NK-92 (cell line): ENCODE data around the gene ANAPC5.
"Not testable (repeated sequence)": the region's sequence is repeated elsewhere in the genome, so short reads cannot be mapped to it uniquely, and the experiment has no call there.

Experiments
- DNase-seq: peaks from one replicate; lab custom pipeline; 2025; ENCODE audit not compliant: unreplicated experiment; lab: John Stamatoyannopoulos, UW

The ANAPC5 gene

DNA sequence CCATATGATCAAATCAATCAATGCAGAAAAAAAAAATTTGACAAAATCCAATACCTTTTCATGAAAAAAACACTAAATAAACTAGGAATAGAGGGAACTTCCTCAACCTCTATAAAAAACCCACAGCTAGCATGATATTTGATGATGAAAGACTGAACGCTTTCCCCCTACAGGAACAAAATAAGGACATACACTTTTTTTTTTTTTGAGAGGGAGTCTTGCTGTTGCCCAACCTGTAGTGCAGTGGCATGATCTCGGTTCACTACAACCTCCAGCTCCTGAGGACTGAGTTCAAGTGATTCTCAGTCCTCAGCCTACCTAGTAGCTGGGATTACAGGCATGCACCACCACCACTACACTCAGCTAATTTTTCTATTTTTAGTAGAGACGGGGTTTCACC is 37.8 kb downstream of the ANAPC5 start:
- no peak for DNase-seq

DNA sequence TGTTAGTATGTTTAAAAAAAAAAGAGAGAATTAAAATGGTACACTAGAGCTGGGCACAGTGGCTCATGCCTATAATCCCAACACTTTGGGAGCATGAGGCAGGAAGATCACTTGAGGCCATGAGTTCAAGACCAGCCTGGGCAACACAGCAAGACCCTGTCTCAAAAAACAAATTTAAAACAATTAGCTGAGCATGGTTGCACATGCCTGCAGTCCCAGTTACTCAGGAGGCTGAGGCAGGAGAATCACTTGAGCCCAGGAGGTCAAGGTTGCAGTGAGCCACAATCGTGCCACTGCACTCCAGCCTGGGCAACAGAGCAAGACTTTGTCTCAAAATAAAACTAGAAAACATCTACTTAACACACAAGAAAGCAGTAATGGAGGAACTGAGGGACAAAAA is 42.0 kb downstream of the ANAPC5 start:
- DNase-seq = not testable (repeated sequence)

DNA sequence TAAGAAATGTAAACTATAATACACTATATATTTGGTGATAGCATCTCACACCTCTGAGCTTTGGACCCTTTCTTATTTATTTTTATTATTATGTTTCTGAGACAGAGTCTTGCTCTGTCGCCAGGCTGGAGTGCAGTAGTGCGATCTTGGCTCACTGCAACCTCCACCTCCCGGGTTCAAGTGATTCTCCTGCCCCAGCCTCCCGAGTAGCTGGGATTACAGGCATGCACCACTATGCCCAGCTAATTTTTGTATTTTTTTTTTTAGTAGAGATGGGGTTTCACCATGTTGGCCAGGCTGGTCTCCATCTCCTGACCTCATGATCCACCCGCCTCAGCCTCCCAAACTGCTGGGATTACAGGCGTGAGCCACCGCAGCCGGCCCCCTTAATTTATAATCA is 44.8 kb downstream of the ANAPC5 start:
- DNase-seq = not testable (repeated sequence)

DNA sequence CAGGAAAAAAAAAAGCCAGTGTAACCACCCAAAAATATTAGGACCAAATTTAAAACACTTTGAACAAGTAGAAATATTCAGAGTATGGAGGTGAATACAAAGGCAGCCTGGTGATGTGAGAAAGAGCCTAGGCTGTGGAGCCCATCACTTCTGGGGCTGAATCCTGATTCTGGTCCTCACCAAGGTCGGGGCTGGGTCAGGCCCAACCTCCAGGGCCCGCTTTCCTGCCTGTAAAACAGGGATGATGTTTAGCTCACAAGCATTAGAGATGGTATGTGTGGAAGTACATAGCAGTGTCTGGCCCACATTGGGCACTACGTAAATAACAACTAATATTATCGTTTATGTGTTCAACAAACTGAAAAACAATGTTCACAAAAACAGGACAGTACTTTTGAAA is 47.9 kb downstream of the ANAPC5 start:
- DNase-seq = no peak

DNA sequence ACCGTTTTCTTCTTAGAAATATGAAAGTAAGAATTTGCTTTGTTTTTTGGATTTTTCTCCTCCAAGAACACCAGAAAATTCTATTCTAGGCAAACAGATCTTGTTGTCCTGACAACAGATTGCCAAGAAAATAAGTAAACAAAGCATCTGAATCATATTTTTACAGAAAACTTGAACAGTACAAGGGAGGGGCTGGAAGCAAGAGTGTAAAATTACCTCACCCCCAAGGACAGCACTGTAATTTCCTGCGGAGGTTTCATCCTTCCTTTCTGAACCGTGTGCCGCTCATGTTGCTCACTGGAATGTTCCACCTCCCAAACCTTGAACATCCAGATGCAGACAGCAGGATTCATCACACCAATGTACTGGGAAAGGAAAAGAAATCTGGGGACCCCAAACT is 50.3 kb downstream of the ANAPC5 start:
- DNase-seq = no peak

DNA sequence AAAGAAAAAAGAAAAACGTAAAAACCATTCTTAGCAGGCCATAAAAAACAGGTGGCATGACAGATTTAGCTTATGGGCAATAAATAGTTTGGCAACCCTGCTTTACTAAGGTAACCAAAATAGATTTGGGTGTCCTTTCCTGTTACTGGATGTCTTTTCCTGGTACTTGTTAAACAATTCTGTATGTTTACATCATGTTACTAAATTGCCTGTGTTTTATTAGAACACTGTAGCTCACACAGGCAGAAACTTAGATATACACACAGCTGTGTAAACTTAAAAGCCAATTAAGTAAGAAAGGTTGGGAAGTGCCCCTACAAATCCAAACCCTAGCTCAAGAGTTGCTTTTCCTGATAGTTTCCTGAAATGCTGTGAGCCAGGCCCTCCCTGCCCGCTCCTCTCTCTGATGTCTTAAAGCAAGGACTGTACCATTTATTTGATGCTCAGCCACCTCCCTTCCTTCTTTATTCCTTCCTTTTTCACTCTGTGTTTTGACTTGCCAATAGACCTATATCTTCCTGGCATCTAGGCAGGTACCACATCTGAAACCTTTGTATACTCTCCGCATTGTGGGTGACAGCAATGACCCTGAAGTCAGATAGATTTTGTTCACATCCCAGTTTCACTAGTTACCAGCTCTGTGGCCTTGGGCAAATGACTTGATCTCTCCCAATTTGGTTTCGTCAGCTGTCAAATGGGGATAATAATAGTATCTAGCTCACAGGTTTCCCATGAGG is 52.0 kb downstream of the ANAPC5 start:
- no peak for DNase-seq

DNA sequence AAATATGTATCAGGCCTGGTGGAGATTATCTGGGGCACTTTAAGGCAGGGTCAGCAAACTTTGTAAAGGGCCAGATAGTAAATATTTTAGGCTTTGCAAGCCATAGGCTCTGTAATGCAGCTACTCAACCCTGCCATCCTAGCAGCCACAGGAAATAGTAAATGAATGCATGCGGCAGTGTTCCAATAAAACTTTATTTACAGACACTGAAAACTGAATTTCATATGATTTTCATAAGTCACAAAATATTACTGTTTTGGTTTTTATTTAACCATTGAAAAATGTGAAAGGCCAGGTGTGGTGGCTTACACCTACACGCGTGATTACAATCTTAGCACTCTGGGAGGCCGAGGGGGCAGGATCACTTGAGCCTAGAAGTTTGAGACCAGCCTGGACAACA is 52.5 kb downstream of the ANAPC5 start:
- no peak for DNase-seq

DNA sequence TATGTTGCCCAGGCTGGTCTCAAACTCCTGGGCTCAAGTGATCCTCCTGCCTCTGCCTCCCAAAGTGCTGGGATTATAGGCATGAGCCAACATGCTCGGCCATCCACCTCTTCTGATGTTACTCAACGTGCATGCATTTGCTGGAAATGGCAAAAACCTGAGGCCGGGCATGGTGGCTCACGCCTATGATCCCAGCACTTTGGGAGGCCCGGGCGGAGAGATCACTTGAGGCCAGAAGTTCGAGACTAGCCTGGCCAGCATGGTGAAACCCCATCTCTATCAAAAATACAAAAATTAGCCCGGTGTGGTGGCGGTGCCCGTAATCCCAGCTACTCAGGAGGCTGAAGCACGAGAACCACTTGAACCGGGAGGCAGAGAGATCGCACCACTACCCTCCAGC is 53.8 kb downstream of the ANAPC5 start:
- DNase-seq = not testable (repeated sequence)

DNA sequence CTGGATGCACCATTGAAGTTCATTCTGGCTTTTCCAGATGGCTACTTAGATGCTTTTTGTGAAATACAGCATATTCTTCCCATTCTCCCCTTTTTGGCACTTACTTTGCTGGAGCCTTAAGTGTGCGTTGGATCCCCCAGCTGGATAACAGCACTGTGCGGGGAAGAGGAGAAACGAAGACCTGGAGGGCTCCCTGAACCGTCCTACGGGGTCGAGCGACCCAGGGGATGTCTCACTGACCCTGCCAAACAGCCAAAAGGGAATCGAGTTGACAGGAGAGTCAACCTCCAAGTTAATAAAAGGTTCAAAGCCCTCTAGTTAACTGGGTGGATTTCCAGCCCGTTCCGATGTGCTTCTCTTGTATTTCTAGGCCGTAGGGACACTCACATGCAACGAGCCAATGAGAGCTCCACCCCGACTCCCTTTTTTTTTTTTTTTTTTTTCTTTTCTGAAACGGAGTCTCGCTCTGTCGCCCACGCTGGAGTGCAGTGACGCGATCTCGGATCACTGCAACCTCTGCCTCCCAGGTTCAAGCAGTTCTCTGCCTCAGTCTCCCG is 54.7 kb downstream of the ANAPC5 start:
- DNase-seq = no peak

DNA sequence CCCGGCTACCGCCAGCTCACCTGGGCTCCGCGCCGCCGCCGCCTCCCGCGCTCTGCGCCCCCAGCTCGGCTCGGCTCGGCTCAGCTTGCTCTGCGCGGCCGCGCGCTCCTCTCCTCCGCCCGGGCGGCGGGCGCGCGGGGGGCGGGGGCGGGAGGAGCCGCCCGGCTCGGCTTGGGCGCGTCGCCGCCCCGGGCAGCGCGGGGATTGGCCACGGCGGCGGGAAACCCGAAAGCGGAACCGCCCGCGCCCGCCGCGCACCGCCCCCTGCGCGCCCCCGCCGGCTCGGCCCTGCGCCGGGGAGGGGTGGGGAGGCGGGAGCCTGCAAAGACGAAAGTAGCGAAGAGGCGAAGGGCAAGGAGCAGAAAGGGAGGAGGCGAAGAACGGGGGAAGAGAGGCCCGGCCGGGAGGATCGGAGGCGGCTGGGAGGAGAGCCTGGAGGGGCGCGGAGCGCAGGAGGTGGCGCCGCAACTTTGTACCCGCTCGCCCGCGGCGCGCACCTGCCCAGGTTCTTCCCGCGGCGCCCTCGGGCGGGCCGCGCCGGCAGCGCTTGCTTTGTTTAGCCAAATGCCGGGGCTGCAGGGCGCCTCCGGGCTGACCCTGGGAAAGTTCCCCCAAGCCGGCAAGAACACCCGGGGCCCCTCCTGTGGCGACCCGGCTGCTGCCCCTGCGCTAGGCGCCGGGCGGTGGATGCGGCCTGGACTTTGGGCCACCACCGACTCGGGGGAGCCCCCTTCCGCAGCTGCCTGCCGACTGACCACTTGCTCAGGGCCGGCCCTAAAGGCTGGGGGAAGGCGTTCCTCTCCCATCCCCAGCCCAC is 55.4 kb downstream of the ANAPC5 start, which contains the start of gene CAMKK2:
CAMKK2 (minus strand) TSS at position 92 of the 817 bp plus-strand sequence. CDS start 22,183 bp downstream, outside the sequence.
- DNase-seq = no peak

DNA sequence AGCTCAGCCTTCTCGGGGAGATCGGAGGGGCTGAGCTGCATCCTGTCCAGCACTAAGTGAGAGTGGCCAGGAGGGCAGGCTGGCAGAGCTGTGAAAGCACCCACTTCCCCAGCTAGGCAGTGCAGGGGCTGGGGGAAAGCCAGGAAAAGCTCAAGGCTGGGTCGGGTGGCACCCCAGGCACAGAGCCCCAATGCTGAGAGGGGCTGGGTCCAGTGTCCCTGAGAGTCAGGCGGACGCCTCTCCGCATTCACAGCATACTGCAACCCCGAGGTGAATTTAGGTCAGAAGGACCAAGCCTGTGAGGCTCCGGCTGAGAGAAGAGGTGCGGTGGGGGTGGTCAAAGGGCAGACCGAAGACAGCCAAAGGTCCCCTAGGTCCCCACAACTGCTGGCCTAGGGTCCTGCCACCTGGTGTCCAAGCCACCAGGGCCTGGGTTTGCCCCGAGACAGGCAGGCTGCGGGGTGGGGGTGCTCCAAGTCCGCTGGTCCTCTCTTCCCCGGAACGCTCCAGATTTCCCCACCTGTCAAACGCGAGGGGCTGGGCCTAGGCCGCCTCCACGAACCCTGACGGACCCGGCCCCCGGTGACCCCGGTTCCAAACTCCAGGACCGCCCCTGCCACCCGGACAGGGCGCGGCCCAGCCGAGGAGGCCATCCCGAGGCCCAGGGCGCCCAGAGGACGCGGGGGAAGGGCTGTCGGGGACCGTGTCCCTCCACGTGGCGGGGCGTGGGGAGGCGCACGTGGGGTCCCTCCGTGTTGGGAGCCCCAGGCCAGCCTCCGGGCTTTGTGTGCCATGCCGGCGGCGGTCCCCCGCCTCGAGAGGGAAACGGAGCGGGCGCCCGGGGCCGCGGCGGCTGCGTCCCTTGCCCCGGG is 56.2 kb downstream of the ANAPC5 start:
- no peak for DNase-seq

DNA sequence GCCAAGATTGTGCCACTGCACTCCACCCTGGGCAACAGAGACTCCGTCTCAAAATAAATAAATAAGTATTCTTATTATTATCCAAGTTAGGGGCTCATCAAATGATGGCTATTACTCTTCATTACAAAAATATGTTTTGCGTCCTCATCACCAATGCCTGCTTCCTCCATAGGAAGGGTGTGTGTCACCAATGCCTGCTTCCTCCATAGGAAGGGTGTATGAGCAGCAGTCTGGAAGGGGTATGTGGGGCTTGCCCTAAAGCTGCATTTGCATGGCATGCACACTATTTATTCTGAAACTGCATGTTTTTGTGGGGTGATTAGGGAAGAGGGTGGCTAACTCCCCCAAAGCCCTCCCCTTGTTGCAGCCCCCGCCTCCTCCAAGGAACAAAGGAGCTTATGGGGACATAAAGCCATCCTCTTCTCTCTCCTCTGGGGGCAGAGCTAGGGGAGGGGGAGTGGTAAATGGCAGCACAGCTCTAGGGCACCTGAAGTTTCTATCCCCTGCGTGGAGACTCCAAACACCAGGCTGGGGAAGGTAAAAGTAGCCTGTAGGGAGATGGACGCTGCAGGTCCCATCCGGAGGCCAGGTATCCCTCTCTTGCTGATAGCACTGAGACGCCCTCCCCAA is 57.0 kb downstream of the ANAPC5 start:
- no peak for DNase-seq

DNA sequence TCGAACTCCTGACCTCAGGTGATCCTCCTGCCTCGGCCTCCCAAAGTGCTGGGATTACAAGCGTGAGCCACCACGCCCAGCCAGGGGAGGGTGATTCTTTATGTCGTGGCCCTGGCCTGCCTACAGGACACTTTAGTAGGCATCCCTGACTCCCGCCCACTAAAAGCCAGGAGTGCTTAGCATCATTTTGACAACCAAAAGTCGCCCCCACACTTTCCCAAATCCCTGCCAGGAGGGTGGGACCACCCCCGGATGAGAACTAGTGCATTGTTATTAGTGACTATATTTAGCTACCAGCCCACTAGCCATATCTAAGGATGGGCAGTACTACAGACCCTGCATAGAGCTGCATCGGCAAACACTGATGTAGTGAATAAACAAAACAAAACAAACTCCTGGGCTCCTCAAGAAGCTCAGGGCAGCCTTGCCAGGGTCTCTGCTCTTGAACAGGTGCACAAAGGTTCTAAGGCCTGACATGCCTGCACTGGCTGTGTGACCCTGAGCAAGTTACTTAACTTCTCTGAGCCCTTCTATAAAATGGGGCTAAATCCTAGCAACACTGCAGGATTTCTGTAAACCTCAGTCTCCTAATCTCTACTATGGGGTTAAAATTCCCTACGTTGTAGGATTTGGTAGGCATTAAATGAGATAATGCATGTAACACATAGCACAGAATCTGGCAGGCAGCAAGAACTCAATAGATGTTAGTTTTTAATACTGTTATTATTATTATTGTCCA is 57.9 kb downstream of the ANAPC5 start:
- no peak for DNase-seq

DNA sequence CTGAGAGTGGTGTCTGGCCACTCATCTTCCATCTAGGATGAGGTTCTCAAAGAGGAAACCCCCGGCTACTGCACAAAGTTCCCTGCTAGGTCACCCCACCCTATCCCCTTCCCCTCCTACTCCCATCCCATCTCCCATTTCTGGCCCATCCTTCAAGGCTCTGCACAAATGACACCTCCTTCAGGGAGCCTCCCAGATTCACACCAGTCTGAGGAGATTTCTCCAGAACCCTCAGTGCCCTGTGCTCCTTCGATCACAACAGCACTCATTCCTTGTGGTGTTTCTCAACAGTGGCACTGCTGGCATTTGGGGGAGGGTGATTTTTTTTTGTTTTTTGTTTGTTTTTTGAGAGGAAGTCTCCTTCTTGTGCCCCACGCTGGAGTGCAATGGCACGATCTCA is 58.6 kb downstream of the ANAPC5 start:
- DNase-seq = no peak

DNA sequence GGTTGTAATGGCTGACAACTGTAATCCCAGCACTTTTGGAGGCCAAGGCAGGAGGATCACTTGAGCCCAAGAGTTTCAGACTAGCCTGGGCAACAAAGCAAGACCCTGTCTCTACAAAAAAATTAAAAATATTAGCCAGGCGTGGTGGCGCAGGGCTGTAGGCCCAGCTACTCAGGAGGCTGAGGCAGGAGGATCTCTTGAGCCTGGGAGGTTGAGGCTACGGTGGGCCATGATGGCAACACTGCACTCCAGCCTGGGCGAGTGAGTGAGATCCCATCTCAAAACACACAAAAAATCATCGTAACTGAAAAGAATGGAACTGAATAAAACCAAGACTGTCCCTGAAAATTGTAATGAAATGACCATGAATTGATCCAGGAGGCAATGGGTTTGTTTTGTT is 61.8 kb downstream of the ANAPC5 start:
- no peak for DNase-seq

DNA sequence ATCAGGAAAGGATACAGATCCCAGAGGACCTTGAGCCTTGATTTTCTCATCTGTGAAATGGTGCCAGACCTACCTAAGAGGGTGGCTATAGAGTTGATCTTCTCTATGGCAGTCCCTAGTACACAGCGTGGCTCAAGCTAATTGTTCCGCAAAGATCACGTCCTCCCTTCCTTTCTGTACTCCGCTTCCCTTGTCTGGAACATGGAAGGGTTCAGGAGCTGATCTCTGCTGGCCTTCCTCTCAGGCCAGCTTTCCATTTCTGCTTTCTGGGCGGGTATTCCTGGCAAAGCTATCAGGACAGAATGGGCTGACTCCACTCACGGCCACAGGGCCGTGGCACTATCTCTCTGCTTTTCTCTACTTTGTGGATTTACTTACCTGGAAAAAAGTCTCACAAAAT is 62.2 kb downstream of the ANAPC5 start:
- no peak for DNase-seq

DNA sequence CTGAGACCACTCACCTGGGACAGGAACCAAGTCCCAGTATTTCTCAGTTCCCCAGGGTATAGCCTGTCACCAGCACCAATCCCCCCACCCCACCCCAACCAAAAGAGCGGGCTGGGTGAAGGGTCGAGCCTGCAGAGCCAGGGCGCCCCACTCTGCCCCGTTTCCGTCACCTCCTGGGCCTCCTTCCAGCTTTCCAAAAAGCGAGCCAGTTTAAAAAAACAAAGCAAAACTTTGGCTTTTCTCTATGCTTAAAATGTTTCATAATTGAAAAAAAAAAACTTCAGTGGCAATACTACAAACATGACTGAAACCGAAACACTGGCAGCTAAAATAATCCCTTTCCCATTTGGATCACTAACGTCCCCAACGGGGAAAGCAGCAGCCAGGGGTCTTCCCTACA is 63.2 kb downstream of the ANAPC5 start:
- DNase-seq = no peak

DNA sequence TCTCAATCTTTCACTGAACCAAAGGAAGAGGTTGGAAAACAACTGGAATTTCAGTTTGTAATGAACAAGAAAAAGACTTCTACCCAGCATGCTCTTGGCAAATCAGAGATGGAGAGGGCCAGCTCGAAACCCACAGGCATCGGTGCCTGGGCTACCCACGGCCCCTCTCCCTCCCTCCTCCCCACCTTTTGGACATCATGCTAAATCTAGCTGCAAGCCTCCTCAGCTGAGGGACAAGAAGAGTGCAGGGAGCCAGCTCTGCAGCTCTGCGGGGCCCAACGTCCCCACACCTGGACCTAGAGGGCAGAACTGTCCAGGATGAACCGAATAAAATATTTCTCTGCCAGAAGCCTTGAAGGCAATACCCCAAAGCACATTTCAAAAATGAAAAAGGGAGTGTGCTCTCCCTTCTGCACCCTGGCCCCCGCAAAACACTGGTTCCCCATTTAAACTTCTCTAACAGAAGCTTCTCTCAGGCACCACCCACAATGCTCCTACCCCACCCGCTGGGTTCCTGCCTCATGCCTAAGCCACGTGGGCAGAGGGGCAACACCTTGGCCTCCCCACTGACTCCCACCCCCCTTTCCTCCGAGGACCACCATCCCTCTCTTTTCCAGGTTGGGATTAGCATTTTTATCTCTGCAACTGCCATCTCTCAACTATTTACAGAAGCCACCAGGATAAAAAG is 63.9 kb downstream of the ANAPC5 start:
- no peak for DNase-seq

DNA sequence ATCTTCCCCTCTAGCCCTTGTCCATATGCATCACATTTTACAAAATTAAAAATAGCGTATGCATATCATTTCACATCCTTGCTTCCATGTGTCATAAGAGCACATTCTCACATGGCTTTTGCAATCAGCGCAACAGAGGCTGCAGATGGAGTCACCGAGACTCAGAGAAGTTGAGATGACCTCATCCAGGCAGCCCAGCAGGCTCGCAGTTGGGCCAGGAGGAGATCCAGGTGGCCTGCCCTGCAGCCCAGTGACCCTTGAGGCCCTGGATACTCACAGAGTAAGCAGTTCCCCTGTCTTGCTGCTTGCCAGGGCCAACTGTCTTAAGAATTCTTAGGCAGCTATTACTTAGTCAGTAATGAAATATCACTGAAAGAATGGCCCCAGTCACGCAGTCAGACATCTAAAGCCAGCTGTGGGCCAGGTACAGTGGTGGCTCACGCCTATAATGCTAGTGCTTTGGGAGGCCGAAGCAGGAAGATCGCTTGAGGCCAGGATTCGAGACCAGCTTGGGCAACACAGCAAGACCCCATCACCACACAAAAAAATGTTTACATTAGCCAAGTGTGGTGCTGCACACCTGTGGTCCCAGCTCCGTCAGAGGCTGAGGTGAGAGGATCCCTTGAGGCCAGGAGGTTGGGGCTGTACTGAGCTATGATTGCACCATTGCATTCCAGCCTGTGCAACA is 64.8 kb downstream of the ANAPC5 start:
- no peak for DNase-seq
